Activated CD4-positive, alpha-beta memory T cell treated with anti-CD3 and anti-CD28 coated beads for 36 hours (primary cell): Measurements from ENCODE around the gene CNBP. TPM values are rescaled to one million over a fixed set of nuclear protein-coding genes. Genes with fewer than 3 reads are reported as not detected.

Source experiments
- CTCF ChIA-PET: fragments of 350-600 bp; sonication (Branson Sonifier 250); formaldehyde crosslinking; loops from one replicate; lab custom pipeline; 2021; ENCODE audit warnings: antibody characterized with exemption, inconsistent platforms; lab: Charles Lee
- POLR2A ChIA-PET: fragments of 350-600 bp; sonication (Branson Sonifier 250); formaldehyde crosslinking; loops from one replicate; lab custom pipeline; 2021; ENCODE audit warnings: antibody characterized with exemption; lab: Charles Lee
- DNase-seq: peaks from one replicate; pipeline ENCODE4 v3.0.0-alpha.2; 2020
- H3K27ac Mint-ChIP-seq: one replicate; pipeline ENCODE4 v1.8.0; 2021; ENCODE audit warnings: mixed read lengths
- H3K27me3 Mint-ChIP-seq: one replicate; pipeline ENCODE4 v1.8.0; 2021; ENCODE audit warnings: mixed read lengths
- H3K36me3 Mint-ChIP-seq: one replicate; pipeline ENCODE4 v1.8.0; 2021; ENCODE audit warnings: mixed read lengths
- H3K4me1 Mint-ChIP-seq: one replicate; pipeline ENCODE4 v1.8.0; 2021; ENCODE audit warnings: low read depth, mixed read lengths
- H3K4me3 Mint-ChIP-seq: one replicate; pipeline ENCODE4 v1.8.0; 2021; ENCODE audit warnings: mild to moderate bottlenecking, mixed read lengths
- H3K9me3 Mint-ChIP-seq: one replicate; pipeline ENCODE4 v1.8.0; 2021; ENCODE audit warnings: mixed read lengths
- intact Hi-C: fragments of 100-400 bp; cut with micrococcal nuclease; formaldehyde crosslinking; loops from one replicate; pipeline ENCODE4 v1.15.1; 2023
- total RNA-seq, 2 experiments: library from RNA; stranded (reverse); gene quantifications; one replicate each; pipeline ENCODE4 v1.2.3, GENCODE V29; 2021

CNBP gene
- total RNA-seq, 2 experiments from 2014 or later = 342 to 348 TPM

GRCh38 chr3:129128357-129129155 lies 55.1 kb downstream of the CNBP start:
- ChIA-PET CTCF (interaction anchor here (1.3 to 1.9 kb wide), 2 partner anchors 10 to 117 kb away, joined by 3 to 5 read pairs; no protein-coding TSS in a partner anchor), POLR2A (no interaction called here)
- Mint-ChIP-seq H3K27ac (no peak overlapping the region), H3K4me1 (peaks cover 7% of the 10 kb centered on the region), H3K27me3 (no peaks in the 10 kb centered on the region), H3K36me3 (peaks cover 30% of the 10 kb centered on the region), H3K4me3 (no peak overlapping the region), H3K9me3 (no peaks in the 10 kb centered on the region)
- intact Hi-C loops = no loop called here
- DNase-seq = no peak

- Mint-ChIP-seq H3K27ac (no peak overlapping the region), H3K4me1 (peaks cover 12% of the 10 kb centered on the region), H3K4me3 (no peak overlapping the region), H3K9me3 (no peaks in the 10 kb centered on the region), H3K36me3 (peaks cover 26% of the 10 kb centered on the region), H3K27me3 (no peaks in the 10 kb centered on the region)
- DNase-seq = no peak
- POLR2A ChIA-PET = no interaction called here
- intact Hi-C loops = no loop called here
- CTCF ChIA-PET = interaction anchor here (1.9 kb wide), 1 partner anchor 119 kb away, joined by 5 read pairs; no protein-coding TSS in a partner anchor
Observed at GRCh38 chr3:129126726-129127280, 56.9 kb downstream of the CNBP start.

GRCh38 chr3:129123314-129124060 lies 60.2 kb downstream of the CNBP start:
- DNase-seq = no peak
- peaks cover 16% of the 10 kb centered on the region for H3K4me1 Mint-ChIP-seq
- no peaks in the 10 kb centered on the region for H3K9me3 Mint-ChIP-seq
- CTCF ChIA-PET = interaction anchor here (0.6 to 8.4 kb wide), 4 partner anchors 28 to 153 kb away, joined by 3 to 63 read pairs (median 6); no protein-coding TSS in a partner anchor
- intact Hi-C loops = loop anchor here (5.0 kb wide), 2 partner anchors 321 to 396 kb away; partner anchors contain the start of gene RAB7A
- H3K27me3 Mint-ChIP-seq = no peaks in the 10 kb centered on the region
- peak overlapping the region; percentile 58 for H3K27ac Mint-ChIP-seq
- H3K36me3 Mint-ChIP-seq = peaks cover 29% of the 10 kb centered on the region
- no peak overlapping the region for H3K4me3 Mint-ChIP-seq
- POLR2A ChIA-PET = interaction anchor here (5.8 kb wide), 1 partner anchor 59 kb away, joined by 29 read pairs; the partner anchor contains the start of gene CNBP

GRCh38 chr3:129122412-129123011 lies 61.2 kb downstream of the CNBP start:
- peak overlapping the region; percentile 58 for H3K27ac Mint-ChIP-seq
- no peak for DNase-seq
- peaks cover 35% of the 10 kb centered on the region for H3K36me3 Mint-ChIP-seq
- intact Hi-C loops = loop anchor here (5.0 kb wide), 2 partner anchors 320 to 395 kb away; partner anchors contain the start of gene RAB7A
- ChIA-PET CTCF (interaction anchor here (1.0 to 8.4 kb wide), 5 partner anchors 40 to 152 kb away, joined by 3 to 63 read pairs (median 8); no protein-coding TSS in a partner anchor), POLR2A (interaction anchor here (0.8 to 5.8 kb wide), 6 partner anchors 12 to 197 kb away, joined by 3 to 29 read pairs (median 10); partner anchors contain the start of genes CNBP and COPG1)
- peak overlapping the region; percentile 38 for H3K4me3 Mint-ChIP-seq
- peaks cover 25% of the 10 kb centered on the region for H3K4me1 Mint-ChIP-seq
- no peaks in the 10 kb centered on the region for H3K27me3 Mint-ChIP-seq
- no peaks in the 10 kb centered on the region for H3K9me3 Mint-ChIP-seq

- Mint-ChIP-seq H3K36me3 (peaks cover 35% of the 10 kb centered on the region), H3K4me3 (peak within 1 kb of the TSS; percentile 92), H3K4me1 (peaks cover 32% of the 10 kb centered on the region), H3K27me3 (no peaks in the 10 kb centered on the region), H3K27ac (peak within 1 kb of the TSS; percentile 98), H3K9me3 (no peaks in the 10 kb centered on the region)
- CTCF ChIA-PET = interaction anchor here (1.0 to 8.4 kb wide), 8 partner anchors 41 to 152 kb away, joined by 3 to 63 read pairs (median 7); partner anchors contain the start of gene COPG1
- POLR2A ChIA-PET = interaction anchor here (0.8 to 5.8 kb wide), 12 partner anchors 11 to 197 kb away, joined by 3 to 29 read pairs (median 4); partner anchors contain the start of genes CNBP and COPG1
- intact Hi-C loops = loop anchor here (2.0 to 5.0 kb wide), 4 partner anchors 95 to 395 kb away; partner anchors contain the start of genes HMCES and RAB7A
- peak; percentile 88 for DNase-seq
Observed at GRCh38 chr3:129121792-129122411, 61.8 kb downstream of the CNBP start, which contains the start of gene RAB43. Gene RAB43, minus strand, starts transcription at chr3:129121804. Its CDS starts 315 bp downstream, at chr3:129121489.

- Mint-ChIP-seq H3K36me3 (peaks cover 38% of the 10 kb centered on the region), H3K4me3 (peak overlapping the region; percentile 92), H3K27me3 (no peaks in the 10 kb centered on the region), H3K4me1 (peaks cover 38% of the 10 kb centered on the region), H3K27ac (peak overlapping the region; percentile 98), H3K9me3 (no peaks in the 10 kb centered on the region)
- intact Hi-C loops = loop anchor here (2.0 to 5.0 kb wide), 4 partner anchors 94 to 394 kb away; partner anchors contain the start of genes HMCES and RAB7A
- peak; percentile 65 for DNase-seq
- CTCF ChIA-PET = interaction anchor here (1.0 to 8.4 kb wide), 8 partner anchors 41 to 441 kb away, joined by 3 to 63 read pairs (median 7); partner anchors contain the start of gene COPG1
- POLR2A ChIA-PET = interaction anchor here (0.6 to 5.8 kb wide), 19 partner anchors 9 to 195 kb away, joined by 3 to 29 read pairs (median 5); partner anchors contain the start of genes CNBP and COPG1
Observed at GRCh38 chr3:129121016-129121791, 62.5 kb downstream of the CNBP start.

- intact Hi-C loops = loop anchor here (1.0 to 5.0 kb wide), 9 partner anchors 8 to 393 kb away; partner anchors contain the start of genes CNBP, HMCES, IFT122 and ISY1
- Mint-ChIP-seq H3K4me1 (peaks cover 43% of the 10 kb centered on the region), H3K36me3 (peaks cover 38% of the 10 kb centered on the region), H3K27ac (peak overlapping the region; percentile 98), H3K4me3 (peak overlapping the region; percentile 92), H3K9me3 (no peaks in the 10 kb centered on the region), H3K27me3 (no peaks in the 10 kb centered on the region)
- DNase-seq = peak; percentile 97
- ChIA-PET CTCF (interaction anchor here (1.4 to 8.4 kb wide), 8 partner anchors 42 to 440 kb away, joined by 3 to 63 read pairs (median 12); partner anchors contain the start of gene COPG1), POLR2A (interaction anchor here (0.6 to 5.8 kb wide), 19 partner anchors 8 to 196 kb away, joined by 3 to 29 read pairs (median 5); partner anchors contain the start of genes CNBP and COPG1)
Observed at GRCh38 chr3:129120254-129121004, 63.3 kb downstream of the CNBP start.

GRCh38 chr3:129119365-129120100 lies 64.2 kb downstream of the CNBP start:
- Mint-ChIP-seq H3K4me3 (peak overlapping the region; percentile 92), H3K9me3 (no peaks in the 10 kb centered on the region), H3K27me3 (no peaks in the 10 kb centered on the region), H3K27ac (peak overlapping the region; percentile 98), H3K4me1 (peaks cover 50% of the 10 kb centered on the region), H3K36me3 (peaks cover 42% of the 10 kb centered on the region)
- intact Hi-C loops = loop anchor here (1.0 to 5.0 kb wide), 10 partner anchors 7 to 392 kb away; partner anchors contain the start of genes CNBP, HMCES, IFT122 and ISY1
- DNase-seq = peak; percentile 56
- POLR2A ChIA-PET = interaction anchor here (0.6 to 5.8 kb wide), 11 partner anchors 11 to 197 kb away, joined by 3 to 29 read pairs (median 7); partner anchors contain the start of genes CNBP and COPG1
- CTCF ChIA-PET = interaction anchor here (1.0 to 8.4 kb wide), 6 partner anchors 43 to 149 kb away, joined by 3 to 63 read pairs (median 20); no protein-coding TSS in a partner anchor
